HepG2 (cell line): Measurements from ENCODE around the gene FCN3. TPM values are rescaled to one million over a fixed set of nuclear protein-coding genes. Genes with fewer than 3 reads are reported as not detected.
A peak's percentile ranks its signal among the peaks of the same experiment; 100 is the strongest.

ENCODE experiments used
- CBFB ChIP-seq: sonication (generic); formaldehyde crosslinking; IDR thresholded peaks from 2 replicates; pipeline ENCODE4 v1.4.0; 2020; ENCODE audit warnings: missing genetic modification reagents
- E2F2 ChIP-seq: sonication (generic); formaldehyde crosslinking; IDR thresholded peaks from 2 replicates; pipeline ENCODE4 v1.4.0; 2020; ENCODE audit warnings: missing genetic modification reagents, borderline replicate concordance
- KLF11 ChIP-seq: IDR thresholded peaks from 2 replicates; pipeline ENCODE4 v1.6.1; 2016; ENCODE audit warnings: missing compliant biosample characterization
- MAZ ChIP-seq, 2 experiments: sonication (generic) in 1 of 2; formaldehyde crosslinking in 1 of 2; IDR thresholded peaks; 2 replicates each; pipeline versions ENCODE4 v1.5.0 to v1.6.1; 2012 to 2020; ENCODE audit warnings: low read depth in 2 of 2, mild to moderate bottlenecking in 2 of 2, borderline replicate concordance in 1 of 2, improper control_type of control experiment in 1 of 2, low read length in 1 of 2, missing genetic modification reagents in 1 of 2, moderate library complexity in 1 of 2
- NCOA5 ChIP-seq: sonication (generic); formaldehyde crosslinking; IDR thresholded peaks from 2 replicates; pipeline ENCODE4 v1.4.0; 2020; ENCODE audit warnings: missing genetic modification reagents
- NFATC3 ChIP-seq: sonication (generic); formaldehyde crosslinking; IDR thresholded peaks from 2 replicates; pipeline ENCODE4 v1.5.1; 2020; ENCODE audit warnings: mild to moderate bottlenecking, missing genetic modification reagents
- SIN3A ChIP-seq: IDR thresholded peaks from 2 replicates; pipeline ENCODE4 v1.6.1; 2011; ENCODE audit warnings: low read depth, mild to moderate bottlenecking, control low read depth, low read length, borderline replicate concordance
- ZNF224 ChIP-seq: sonication (generic); formaldehyde crosslinking; IDR thresholded peaks from 2 replicates; pipeline ENCODE4 v1.5.0; 2020; ENCODE audit warnings: mild to moderate bottlenecking, missing genetic modification reagents
- ZNF3 ChIP-seq: IDR thresholded peaks from 2 replicates; pipeline ENCODE4 v1.7.0; 2017; ENCODE audit warnings: inconsistent platforms
- ZNF331 ChIP-seq: sonication (generic); formaldehyde crosslinking; IDR thresholded peaks from 2 replicates; pipeline ENCODE4 v1.4.0; 2020; ENCODE audit warnings: missing genetic modification reagents
- ZNF350 ChIP-seq: sonication (generic); formaldehyde crosslinking; IDR thresholded peaks from 2 replicates; pipeline ENCODE4 v1.4.0; 2020; ENCODE audit warnings: mild to moderate bottlenecking, low read depth, missing genetic modification reagents, borderline replicate concordance
- ZNF44 ChIP-seq: sonication (generic); formaldehyde crosslinking; IDR thresholded peaks from 2 replicates; pipeline ENCODE4 v1.5.1; 2020; ENCODE audit warnings: mild to moderate bottlenecking, missing genetic modification reagents
- ZNF564 ChIP-seq: sonication (generic); formaldehyde crosslinking; IDR thresholded peaks from 2 replicates; pipeline ENCODE4 v1.8.1; 2023; ENCODE audit warnings: mild to moderate bottlenecking, missing genetic modification reagents
- ZNF615 ChIP-seq: sonication (generic); formaldehyde crosslinking; IDR thresholded peaks from 2 replicates; pipeline ENCODE4 v1.5.0; 2020; ENCODE audit warnings: mild to moderate bottlenecking, missing genetic modification reagents, borderline replicate concordance
- ZNF674 ChIP-seq: sonication (generic); formaldehyde crosslinking; IDR thresholded peaks from 2 replicates; pipeline ENCODE4 v1.5.0; 2020; ENCODE audit warnings: low read depth, mild to moderate bottlenecking, missing genetic modification reagents
- ZNF703 ChIP-seq: sonication (generic); formaldehyde crosslinking; IDR thresholded peaks from 2 replicates; pipeline ENCODE4 v1.5.1; 2020; ENCODE audit warnings: missing genetic modification reagents, mild to moderate bottlenecking, moderate library complexity, borderline replicate concordance
- ZNF788 ChIP-seq: sonication (generic); formaldehyde crosslinking; IDR thresholded peaks from 2 replicates; pipeline ENCODE4 v1.5.0; 2020; ENCODE audit warnings: mild to moderate bottlenecking, missing genetic modification reagents, borderline replicate concordance
- ZZZ3 ChIP-seq: sonication (generic); formaldehyde crosslinking; IDR thresholded peaks from 2 replicates; pipeline ENCODE4 v1.4.0; 2020; ENCODE audit warnings: missing genetic modification reagents, mild to moderate bottlenecking, borderline replicate concordance
- polyA plus RNA-seq, 8 experiments: library from polyadenylated mRNA; depleted of rRNA in 3 of 8; stranded (reverse) in 7 of 8; unstranded in 1 of 8; fragments of >200 nt; fragmentation: Illumina TruSeq in 4 of 8; extraction: Trizol in 4 of 8; gene quantifications; 2 replicates each; pipeline versions ENCODE4 v1.2.1 to v1.2.3, GENCODE V29; 2011 to 2016; ENCODE audit warnings: low read depth in 4 of 8, missing spikeins in 1 of 8, mixed read lengths in 1 of 8; ENCODE audit not compliant: insufficient read depth in 1 of 8
- total RNA-seq, 5 experiments: library from RNA; depleted of rRNA; stranded (reverse); fragments of >200 nt; fragmentation: Illumina TruSeq; extraction: Trizol; gene quantifications; 2 replicates each; pipeline ENCODE4 v1.2.3, GENCODE V29; 2016; ENCODE audit warnings: low read depth in 1 of 5
- TF ChIP-seq, protein P1 (sequence below), 2 experiments: fragments of 450-650 bp in 1 of 2; sonication (generic) in 1 of 2; formaldehyde crosslinking in 1 of 2; IDR thresholded peaks; 2 replicates each; pipeline versions ENCODE4 v1.6.1 to v1.8.0; 2016 to 2022; ENCODE audit warnings: antibody characterized with exemption in 1 of 2, mild to moderate bottlenecking in 1 of 2, missing genetic modification reagents in 1 of 2

Gene FCN3
- total and polyA plus RNA-seq, 2 of the 13 experiments (the other 11 are each of a cell fraction or from before 2014, with no cell fraction given): not detected

DNA sequence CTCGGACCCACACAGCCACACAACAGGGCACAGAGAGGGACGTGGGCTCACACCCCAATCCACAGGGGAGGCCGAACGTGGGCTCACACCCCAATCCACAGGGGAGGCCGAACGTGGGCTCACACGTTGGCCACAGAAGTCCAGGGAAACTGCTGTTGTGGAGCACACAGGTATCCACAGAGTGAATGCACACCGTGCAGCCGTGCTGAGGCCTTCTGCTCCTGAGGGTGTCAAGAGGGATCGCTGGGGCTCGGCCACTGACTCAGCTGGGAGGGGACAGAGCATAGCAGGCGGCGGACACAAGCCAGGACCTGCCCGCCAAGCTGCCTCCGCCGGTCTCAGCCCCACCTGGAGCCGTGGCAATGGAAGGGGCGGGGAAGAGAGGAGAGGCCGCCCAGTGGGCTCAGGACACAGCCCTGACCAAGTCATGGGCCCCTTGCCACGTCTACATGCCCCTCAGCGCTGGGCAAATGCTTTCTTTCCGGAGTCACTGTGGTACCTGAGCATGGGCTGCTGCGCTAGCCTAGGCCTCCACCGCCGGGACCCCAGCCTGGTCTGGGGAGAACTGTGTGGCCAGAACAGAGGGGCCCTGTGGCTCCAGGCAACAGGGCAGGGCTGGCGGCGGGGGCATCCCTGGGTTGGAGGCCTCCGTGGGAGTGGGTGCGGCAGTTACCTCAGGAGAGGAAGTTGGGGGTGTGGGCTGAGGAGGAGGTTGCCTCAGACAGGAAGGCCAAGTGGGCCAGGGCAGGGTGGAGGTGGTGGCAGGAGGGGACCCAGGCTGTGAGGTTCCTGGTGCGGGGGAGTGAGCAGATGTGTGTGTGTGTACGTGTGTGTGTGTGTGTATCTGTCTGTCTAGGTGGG is 31.6 kb downstream of the FCN3 start (continued):
- TF ChIP-seq MAZ (IDR thresholded peaks at IDR 0.05; ENCODE audit: borderline replicate concordance, low read depth, low read length): no peak
- peak; percentile 71 for TF ChIP-seq MAZ (CRISPR knock-in tag; IDR thresholded peaks at IDR 0.05; ENCODE audit: low read depth)
- TF ChIP-seq KLF11 (CRISPR knock-in tag): no peak
- TF ChIP-seq E2F2: no peak
- TF ChIP-seq NFATC3 (CRISPR knock-in tag): no peak
- no peak for TF ChIP-seq ZNF350
- TF ChIP-seq ZNF331 (CRISPR knock-in tag): no peak
- TF ChIP-seq ZNF788 (CRISPR knock-in tag): peak; percentile 68
- TF ChIP-seq ZNF564 (CRISPR knock-in tag): peak; percentile 75; the same call in 1 of the 2 replicates
- peak; percentile 35; the same call in 1 of the 2 replicates for TF ChIP-seq SIN3A
- 0 out of 2 replicates have a peak, but pooled peaks have one; percentile 17 for TF ChIP-seq ZNF44 (CRISPR knock-in tag)
- no peak for TF ChIP-seq ZNF615 (CRISPR knock-in tag)
- TF ChIP-seq CBFB (CRISPR knock-in tag): 0 out of 2 replicates have a peak, but pooled peaks have one; percentile 15
- TF ChIP-seq ZNF703: no peak
- no peak for TF ChIP-seq ZNF3 (CRISPR knock-in tag)
- no peak for TF ChIP-seq ZNF224 (CRISPR knock-in tag)
- TF ChIP-seq ZNF674 (CRISPR knock-in tag): no peak
- TF ChIP-seq NCOA5 (CRISPR knock-in tag): no peak
- no peak for TF ChIP-seq ZZZ3 (CRISPR knock-in tag)
- TF ChIP-seq, protein P1, sequence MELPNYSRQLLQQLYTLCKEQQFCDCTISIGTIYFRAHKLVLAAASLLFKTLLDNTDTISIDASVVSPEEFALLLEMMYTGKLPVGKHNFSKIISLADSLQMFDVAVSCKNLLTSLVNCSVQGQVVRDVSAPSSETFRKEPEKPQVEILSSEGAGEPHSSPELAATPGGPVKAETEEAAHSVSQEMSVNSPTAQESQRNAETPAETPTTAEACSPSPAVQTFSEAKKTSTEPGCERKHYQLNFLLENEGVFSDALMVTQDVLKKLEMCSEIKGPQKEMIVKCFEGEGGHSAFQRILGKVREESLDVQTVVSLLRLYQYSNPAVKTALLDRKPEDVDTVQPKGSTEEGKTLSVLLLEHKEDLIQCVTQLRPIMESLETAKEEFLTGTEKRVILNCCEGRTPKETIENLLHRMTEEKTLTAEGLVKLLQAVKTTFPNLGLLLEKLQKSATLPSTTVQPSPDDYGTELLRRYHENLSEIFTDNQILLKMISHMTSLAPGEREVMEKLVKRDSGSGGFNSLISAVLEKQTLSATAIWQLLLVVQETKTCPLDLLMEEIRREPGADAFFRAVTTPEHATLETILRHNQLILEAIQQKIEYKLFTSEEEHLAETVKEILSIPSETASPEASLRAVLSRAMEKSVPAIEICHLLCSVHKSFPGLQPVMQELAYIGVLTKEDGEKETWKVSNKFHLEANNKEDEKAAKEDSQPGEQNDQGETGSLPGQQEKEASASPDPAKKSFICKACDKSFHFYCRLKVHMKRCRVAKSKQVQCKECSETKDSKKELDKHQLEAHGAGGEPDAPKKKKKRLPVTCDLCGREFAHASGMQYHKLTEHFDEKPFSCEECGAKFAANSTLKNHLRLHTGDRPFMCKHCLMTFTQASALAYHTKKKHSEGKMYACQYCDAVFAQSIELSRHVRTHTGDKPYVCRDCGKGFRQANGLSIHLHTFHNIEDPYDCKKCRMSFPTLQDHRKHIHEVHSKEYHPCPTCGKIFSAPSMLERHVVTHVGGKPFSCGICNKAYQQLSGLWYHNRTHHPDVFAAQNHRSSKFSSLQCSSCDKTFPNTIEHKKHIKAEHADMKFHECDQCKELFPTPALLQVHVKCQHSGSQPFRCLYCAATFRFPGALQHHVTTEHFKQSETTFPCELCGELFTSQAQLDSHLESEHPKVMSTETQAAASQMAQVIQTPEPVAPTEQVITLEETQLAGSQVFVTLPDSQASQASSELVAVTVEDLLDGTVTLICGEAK (IDR thresholded peaks at IDR 0.05): no peak
- TF ChIP-seq, protein P1 (CRISPR knock-in tag; IDR thresholded peaks at IDR 0.05): no peak
